HepG2 (cell line): ENCODE results near the gene PSMD5. TPM values are rescaled to one million over a fixed set of nuclear protein-coding genes. Genes with fewer than 3 reads are reported as not detected.

ENCODE experiments used
- ATAC-seq: fragments of 200-7000 bp; cut with Tn5 transposase; 3 replicates; pipeline ENCODE4 v1.9.1; 2020; ENCODE audit warnings: mild to moderate bottlenecking, moderate library complexity
- BruUV-seq: library from RNA; stranded (reverse); fragments of 400-500 nt; replicated peaks from 2 replicates; lab custom pipeline; 2021; lab: Mats Ljungman, UMichigan
- CTCF ChIA-PET: fragments of 300-600 bp; formaldehyde crosslinking; extraction: SDS; loops from one replicate; lab custom pipeline; 2021; ENCODE audit warnings: low total read pairs, inconsistent platforms, low intra/inter-chr PET ratio; lab: Yijun Ruan, JAX
- POLR2A ChIA-PET: fragments of 350-600 bp; sonication (Branson Sonifier 250); formaldehyde crosslinking; loops from one replicate; lab custom pipeline; 2020; ENCODE audit warnings: antibody characterized with exemption, inconsistent platforms; lab: Yijun Ruan, JAX
- DNase-seq: peaks from one replicate; pipeline ENCODE4 v3.0.0-alpha.2; 2015; ENCODE audit warnings: low spot score
- FAIRE-seq: peaks from 3 replicates; lab custom pipeline; 2011; peaks lifted over from hg19 to GRCh38; lab: Jason Lieb, UNC
- H2AFZ ChIP-seq: one replicate; pipeline ENCODE4 v1.6.1; 2011; ENCODE audit warnings: low read length, inconsistent platforms
- H3K27ac ChIP-seq: fragments of 300-600 bp; 3 replicates; pipeline ENCODE4 v1.8.0; 2011; ENCODE audit warnings: mixed run types, mild to moderate bottlenecking, mixed read lengths, low read length, inconsistent platforms; ENCODE audit not compliant: insufficient read depth; ENCODE audit errors: extremely low read length
- H3K27me3 ChIP-seq, 2 experiments: fragments of 200-600 bp in 1 of 2; 2 replicates in 1 of 2; 3 replicates in 1 of 2; pipeline versions ENCODE4 v1.6.0 to v1.8.0; 2011; ENCODE audit warnings: low read length in 2 of 2, mild to moderate bottlenecking in 2 of 2, moderate library complexity in 2 of 2, inconsistent platforms in 1 of 2; ENCODE audit not compliant: insufficient read depth in 2 of 2, control insufficient read depth in 1 of 2
- H3K36me3 ChIP-seq, 2 experiments: fragments of 200-600 bp in 1 of 2; replicated peaks in 1 of 2; 2 replicates in 1 of 2; 3 replicates in 1 of 2; pipeline versions ENCODE4 v1.5.1 to v1.8.0; 2011; ENCODE audit warnings: low read length in 2 of 2, inconsistent platforms in 1 of 2; ENCODE audit not compliant: insufficient read depth in 2 of 2, control insufficient read depth in 1 of 2
- H3K4me1 ChIP-seq: 2 replicates; pipeline ENCODE4 v1.5.1; 2012; ENCODE audit warnings: low read length, inconsistent platforms; ENCODE audit not compliant: insufficient read depth
- H3K4me2 ChIP-seq: 2 replicates; pipeline ENCODE4 v1.6.0; 2011; ENCODE audit warnings: low read depth, low read length, inconsistent platforms
- H3K4me3 ChIP-seq, 3 experiments: fragments of 200-600 bp in 1 of 3; sonication (generic), shearing (Covaris generic) in 1 of 3; replicated peaks in 1 of 3; 2 replicates each; pipeline ENCODE4 v1.5.1; 2011 to 2016; ENCODE audit warnings: low read length in 3 of 3, inconsistent platforms in 2 of 3, low read depth in 2 of 3, mild to moderate bottlenecking in 2 of 3, control low read depth in 1 of 3, mixed read lengths in 1 of 3; ENCODE audit not compliant: insufficient read depth in 1 of 3
- H3K79me2 ChIP-seq: one replicate; pipeline ENCODE4 v1.6.1; 2011; ENCODE audit warnings: low read length, inconsistent platforms; ENCODE audit not compliant: insufficient read depth
- H3K9ac ChIP-seq: 2 replicates; pipeline ENCODE4 v1.6.0; 2011; ENCODE audit warnings: mild to moderate bottlenecking, low read depth, low read length, inconsistent platforms; ENCODE audit not compliant: insufficient read depth
- H3K9me3 ChIP-seq: 2 replicates; pipeline ENCODE4 v1.5.1; 2012; ENCODE audit warnings: mild to moderate bottlenecking, low read length
- H4K20me1 ChIP-seq: 2 replicates; pipeline ENCODE4 v1.6.0; 2011; ENCODE audit warnings: inconsistent platforms, mild to moderate bottlenecking, low read length, moderate library complexity; ENCODE audit not compliant: insufficient read depth
- GABPB1 ChIP-seq: IDR thresholded peaks from 2 replicates; pipeline ENCODE4 v1.6.1; 2016; ENCODE audit warnings: mild to moderate bottlenecking, missing genetic modification reagents, moderate library complexity, missing compliant biosample characterization
- GPN1 ChIP-seq: sonication (generic); formaldehyde crosslinking; IDR thresholded peaks from 2 replicates; pipeline ENCODE4 v1.5.1; 2020; ENCODE audit warnings: missing genetic modification reagents, borderline replicate concordance
- HOXA7 ChIP-seq: sonication (generic); formaldehyde crosslinking; IDR thresholded peaks from 2 replicates; pipeline ENCODE4 v1.8.1; 2022; ENCODE audit warnings: mild to moderate bottlenecking, missing genetic modification reagents, moderate library complexity
- NFE2 ChIP-seq: sonication (generic); formaldehyde crosslinking; IDR thresholded peaks from 2 replicates; pipeline ENCODE4 v1.4.0; 2020; ENCODE audit warnings: missing genetic modification reagents
- NKX3-1 ChIP-seq: sonication (generic); formaldehyde crosslinking; IDR thresholded peaks from 2 replicates; pipeline ENCODE4 v1.5.0; 2020; ENCODE audit warnings: missing genetic modification reagents
- RBM22 ChIP-seq: fragments of 200-400 bp; formaldehyde crosslinking; optimal IDR thresholded peaks from 2 replicates; pipeline ENCODE3; 2017; ENCODE audit warnings: mild to moderate bottlenecking, low read length, moderate library complexity
- ZBTB7B ChIP-seq: sonication (generic); formaldehyde crosslinking; IDR thresholded peaks from 2 replicates; pipeline ENCODE4 v1.4.0; 2020; ENCODE audit warnings: missing genetic modification reagents
- ZNF430 ChIP-seq: sonication (generic); formaldehyde crosslinking; IDR thresholded peaks from 2 replicates; pipeline ENCODE4 v1.9.0; 2021; ENCODE audit warnings: mild to moderate bottlenecking, missing genetic modification reagents
- ZNF720 ChIP-seq: sonication (generic); formaldehyde crosslinking; IDR thresholded peaks from 2 replicates; pipeline ENCODE4 v1.4.0; 2020; ENCODE audit warnings: missing genetic modification reagents
- ZNF724P ChIP-seq: sonication (generic); formaldehyde crosslinking; IDR thresholded peaks from 2 replicates; pipeline ENCODE4 v1.8.0; 2022; ENCODE audit warnings: missing genetic modification reagents, borderline replicate concordance
- ZNF780A ChIP-seq: sonication (generic); formaldehyde crosslinking; IDR thresholded peaks from 2 replicates; pipeline ENCODE4 v1.8.0; 2022; ENCODE audit warnings: mild to moderate bottlenecking, missing genetic modification reagents, moderate library complexity
- ZNF781 ChIP-seq: sonication (generic); formaldehyde crosslinking; IDR thresholded peaks from 2 replicates; pipeline ENCODE4 v1.5.1; 2020; ENCODE audit warnings: borderline replicate concordance, mild to moderate bottlenecking, missing genetic modification reagents; ENCODE audit errors: not compliant biosample characterization
- WGBS: methylation state at CpG from one replicate; pipeline ENCODE4 v1.1.6; 2017; ENCODE audit warnings: low lambda C conversion rate; 5-methylcytosine and 5-hydroxymethylcytosine counted together
- in situ Hi-C: cut with HindIII; loops from 2 replicates; pipeline ENCODE4 v1.10.0; 2017; ENCODE audit warnings: low pct_unique_long_range_greater_than_20kb; ENCODE audit not compliant: extremely low pct_ligation_motif_present
- intact Hi-C: fragments of 100-400 bp; cut with micrococcal nuclease; formaldehyde crosslinking; loops from one replicate; pipeline ENCODE4 v1.10.0; 2022; ENCODE audit not compliant: unreplicated experiment
- polyA plus RNA-seq, 8 experiments: library from polyadenylated mRNA; depleted of rRNA in 3 of 8; stranded (reverse) in 7 of 8; unstranded in 1 of 8; fragments of >200 nt; fragmentation: Illumina TruSeq in 4 of 8; extraction: Trizol in 4 of 8; gene quantifications; 2 replicates each; pipeline versions ENCODE4 v1.2.1 to v1.2.3, GENCODE V29; 2011 to 2016; ENCODE audit warnings: low read depth in 4 of 8, missing spikeins in 1 of 8, mixed read lengths in 1 of 8; ENCODE audit not compliant: insufficient read depth in 1 of 8
- total RNA-seq, 5 experiments: library from RNA; depleted of rRNA; stranded (reverse); fragments of >200 nt; fragmentation: Illumina TruSeq; extraction: Trizol; gene quantifications; 2 replicates each; pipeline ENCODE4 v1.2.3, GENCODE V29; 2016; ENCODE audit warnings: low read depth in 1 of 5
- TF ChIP-seq, protein P1 (sequence below): sonication (generic); formaldehyde crosslinking; IDR thresholded peaks from 2 replicates; pipeline ENCODE4 v1.4.0; 2020; ENCODE audit warnings: missing genetic modification reagents
- TF ChIP-seq, protein P2 (sequence below): sonication (generic); formaldehyde crosslinking; conservative IDR thresholded peaks from 2 replicates; pipeline ENCODE4 v1.5.0; 2020; ENCODE audit warnings: missing genetic modification reagents
- TF ChIP-seq, protein P3 (sequence below): sonication (generic); formaldehyde crosslinking; IDR thresholded peaks from 2 replicates; pipeline ENCODE4 v1.8.0; 2022; ENCODE audit warnings: mild to moderate bottlenecking, missing genetic modification reagents; ENCODE audit not compliant: insufficient replicate concordance

PSMD5 gene
- total and polyA plus RNA-seq, 2 of the 13 experiments (the other 11 are each of a cell fraction or from before 2014, with no cell fraction given) = 12.7 to 18.1 TPM

DNA sequence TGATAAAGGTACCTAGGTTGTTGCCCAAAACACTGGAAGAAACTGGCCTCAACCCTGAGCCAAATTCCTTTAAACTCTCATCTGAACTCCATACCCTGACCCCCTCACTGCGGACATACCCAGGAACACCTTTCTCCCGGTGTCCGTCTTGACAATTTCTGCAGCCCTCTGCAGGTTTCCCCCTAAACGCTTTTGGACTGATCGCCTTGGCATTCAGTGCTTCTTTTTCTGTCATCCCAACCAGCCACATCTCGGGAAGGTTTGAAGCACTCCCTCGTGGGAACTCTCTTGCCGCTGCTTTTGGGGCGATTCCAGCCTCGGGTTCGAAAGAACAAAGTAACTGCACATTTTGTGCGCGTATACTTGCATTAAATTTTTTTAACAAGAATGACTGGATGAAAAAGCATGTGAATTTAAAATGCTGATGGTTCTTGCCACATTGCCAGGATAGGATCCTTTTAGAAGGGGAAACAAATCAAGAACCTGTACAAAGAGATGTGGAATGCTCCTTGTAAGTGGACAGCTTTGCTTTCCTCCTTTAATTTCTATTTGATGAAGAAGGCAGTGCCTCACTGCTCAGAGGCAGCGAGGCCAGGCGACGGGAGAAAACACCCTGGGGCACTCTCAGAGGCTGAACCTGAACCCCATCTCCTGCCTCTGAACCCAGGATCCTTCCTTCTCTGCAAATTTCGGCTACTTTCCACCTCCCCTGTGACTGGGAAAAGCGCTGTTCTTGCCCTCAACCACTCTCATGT, 615 bp downstream of the PSMD5 start:
- intact Hi-C loops = loop anchor here (2.0 kb wide), 2 partner anchors 35 to 75 kb away; partner anchors contain the start of gene PHF19
- in situ Hi-C loops = no loop called here
- H3K79me2 ChIP-seq = peaks cover 32% of the 10 kb centered on the region
- CTCF ChIA-PET = no interaction called here
- DNase-seq = no peak
- H3K9me3 ChIP-seq = no peaks in the 10 kb centered on the region
- peak overlapping the region; percentile 73 to 91 (median 87) for H3K4me3 ChIP-seq
- H2AFZ ChIP-seq = peak overlapping the region; percentile 90
- peak; percentile 18 for ATAC-seq
- POLR2A ChIA-PET = interaction anchor here (0.6 to 2.4 kb wide), 4 partner anchors 49 to 87 kb away, joined by 3 to 12 read pairs (median 4); partner anchors contain the start of gene FBXW2
- no peaks in the 10 kb centered on the region; a peak in 1 of 5 replicates for H3K36me3 ChIP-seq
- H3K27me3 ChIP-seq = peaks cover 0 to 3% of the 10 kb centered on the region in 2 experiments; a peak in 1 of 5 replicates
- H3K9ac ChIP-seq = peak overlapping the region; percentile 94
- H3K27ac ChIP-seq = peak overlapping the region; percentile 82
- peak; percentile 34 for FAIRE-seq
- BruUV-seq = TSS peak; percentile 77
- 14% methylated on average over 18 of the region's 18 CpGs for WGBS
- peak overlapping the region; percentile 83 for H3K4me2 ChIP-seq
- H3K4me1 ChIP-seq = peaks cover 30% of the 10 kb centered on the region
- no peaks in the 10 kb centered on the region for H4K20me1 ChIP-seq
- TF ChIP-seq ZNF720 (CRISPR knock-in tag) (no peak), ZNF430 (no peak), NKX3-1 (CRISPR knock-in tag) (0 out of 2 replicates have a peak, but pooled peaks have one; percentile 9), GABPB1 (CRISPR knock-in tag) (no peak), ZNF781 (CRISPR knock-in tag) (peak; percentile 23), ZNF780A (CRISPR knock-in tag) (no peak), NFE2 (CRISPR knock-in tag) (no peak), ZNF724P (no peak), HOXA7 (CRISPR knock-in tag) (no peak), ZBTB7B (CRISPR knock-in tag) (peak; percentile 11; the same call in 1 of the 2 replicates), RBM22 (no peak), GPN1 (CRISPR knock-in tag) (no peak)
- TF ChIP-seq, protein P1, sequence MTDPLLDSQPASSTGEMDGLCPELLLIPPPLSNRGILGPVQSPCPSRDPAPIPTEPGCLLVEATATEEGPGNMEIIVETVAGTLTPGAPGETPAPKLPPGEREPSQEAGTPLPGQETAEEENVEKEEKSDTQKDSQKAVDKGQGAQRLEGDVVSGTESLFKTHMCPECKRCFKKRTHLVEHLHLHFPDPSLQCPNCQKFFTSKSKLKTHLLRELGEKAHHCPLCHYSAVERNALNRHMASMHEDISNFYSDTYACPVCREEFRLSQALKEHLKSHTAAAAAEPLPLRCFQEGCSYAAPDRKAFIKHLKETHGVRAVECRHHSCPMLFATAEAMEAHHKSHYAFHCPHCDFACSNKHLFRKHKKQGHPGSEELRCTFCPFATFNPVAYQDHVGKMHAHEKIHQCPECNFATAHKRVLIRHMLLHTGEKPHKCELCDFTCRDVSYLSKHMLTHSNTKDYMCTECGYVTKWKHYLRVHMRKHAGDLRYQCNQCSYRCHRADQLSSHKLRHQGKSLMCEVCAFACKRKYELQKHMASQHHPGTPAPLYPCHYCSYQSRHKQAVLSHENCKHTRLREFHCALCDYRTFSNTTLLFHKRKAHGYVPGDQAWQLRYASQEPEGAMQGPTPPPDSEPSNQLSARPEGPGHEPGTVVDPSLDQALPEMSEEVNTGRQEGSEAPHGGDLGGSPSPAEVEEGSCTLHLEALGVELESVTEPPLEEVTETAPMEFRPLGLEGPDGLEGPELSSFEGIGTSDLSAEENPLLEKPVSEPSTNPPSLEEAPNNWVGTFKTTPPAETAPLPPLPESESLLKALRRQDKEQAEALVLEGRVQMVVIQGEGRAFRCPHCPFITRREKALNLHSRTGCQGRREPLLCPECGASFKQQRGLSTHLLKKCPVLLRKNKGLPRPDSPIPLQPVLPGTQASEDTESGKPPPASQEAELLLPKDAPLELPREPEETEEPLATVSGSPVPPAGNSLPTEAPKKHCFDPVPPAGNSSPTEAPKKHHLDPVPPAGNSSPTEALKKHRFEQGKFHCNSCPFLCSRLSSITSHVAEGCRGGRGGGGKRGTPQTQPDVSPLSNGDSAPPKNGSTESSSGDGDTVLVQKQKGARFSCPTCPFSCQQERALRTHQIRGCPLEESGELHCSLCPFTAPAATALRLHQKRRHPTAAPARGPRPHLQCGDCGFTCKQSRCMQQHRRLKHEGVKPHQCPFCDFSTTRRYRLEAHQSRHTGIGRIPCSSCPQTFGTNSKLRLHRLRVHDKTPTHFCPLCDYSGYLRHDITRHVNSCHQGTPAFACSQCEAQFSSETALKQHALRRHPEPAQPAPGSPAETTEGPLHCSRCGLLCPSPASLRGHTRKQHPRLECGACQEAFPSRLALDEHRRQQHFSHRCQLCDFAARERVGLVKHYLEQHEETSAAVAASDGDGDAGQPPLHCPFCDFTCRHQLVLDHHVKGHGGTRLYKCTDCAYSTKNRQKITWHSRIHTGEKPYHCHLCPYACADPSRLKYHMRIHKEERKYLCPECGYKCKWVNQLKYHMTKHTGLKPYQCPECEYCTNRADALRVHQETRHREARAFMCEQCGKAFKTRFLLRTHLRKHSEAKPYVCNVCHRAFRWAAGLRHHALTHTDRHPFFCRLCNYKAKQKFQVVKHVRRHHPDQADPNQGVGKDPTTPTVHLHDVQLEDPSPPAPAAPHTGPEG (CRISPR knock-in tag) = peak; percentile 10; the same call in 1 of the 2 replicates
- TF ChIP-seq, protein P2, sequence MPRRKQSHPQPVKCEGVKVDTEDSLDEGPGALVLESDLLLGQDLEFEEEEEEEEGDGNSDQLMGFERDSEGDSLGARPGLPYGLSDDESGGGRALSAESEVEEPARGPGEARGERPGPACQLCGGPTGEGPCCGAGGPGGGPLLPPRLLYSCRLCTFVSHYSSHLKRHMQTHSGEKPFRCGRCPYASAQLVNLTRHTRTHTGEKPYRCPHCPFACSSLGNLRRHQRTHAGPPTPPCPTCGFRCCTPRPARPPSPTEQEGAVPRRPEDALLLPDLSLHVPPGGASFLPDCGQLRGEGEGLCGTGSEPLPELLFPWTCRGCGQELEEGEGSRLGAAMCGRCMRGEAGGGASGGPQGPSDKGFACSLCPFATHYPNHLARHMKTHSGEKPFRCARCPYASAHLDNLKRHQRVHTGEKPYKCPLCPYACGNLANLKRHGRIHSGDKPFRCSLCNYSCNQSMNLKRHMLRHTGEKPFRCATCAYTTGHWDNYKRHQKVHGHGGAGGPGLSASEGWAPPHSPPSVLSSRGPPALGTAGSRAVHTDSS (CRISPR knock-in tag) = no peak
- TF ChIP-seq, protein P3, sequence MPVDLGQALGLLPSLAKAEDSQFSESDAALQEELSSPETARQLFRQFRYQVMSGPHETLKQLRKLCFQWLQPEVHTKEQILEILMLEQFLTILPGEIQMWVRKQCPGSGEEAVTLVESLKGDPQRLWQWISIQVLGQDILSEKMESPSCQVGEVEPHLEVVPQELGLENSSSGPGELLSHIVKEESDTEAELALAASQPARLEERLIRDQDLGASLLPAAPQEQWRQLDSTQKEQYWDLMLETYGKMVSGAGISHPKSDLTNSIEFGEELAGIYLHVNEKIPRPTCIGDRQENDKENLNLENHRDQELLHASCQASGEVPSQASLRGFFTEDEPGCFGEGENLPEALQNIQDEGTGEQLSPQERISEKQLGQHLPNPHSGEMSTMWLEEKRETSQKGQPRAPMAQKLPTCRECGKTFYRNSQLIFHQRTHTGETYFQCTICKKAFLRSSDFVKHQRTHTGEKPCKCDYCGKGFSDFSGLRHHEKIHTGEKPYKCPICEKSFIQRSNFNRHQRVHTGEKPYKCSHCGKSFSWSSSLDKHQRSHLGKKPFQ = peak; percentile 57
